ENCODE results near the gene EBI3. TPM values are rescaled to one million over a fixed set of nuclear protein-coding genes. Genes with fewer than 3 reads are reported as not detected.

The EBI3 gene
- total RNA-seq, 1 experiment from 2014 or later = 1.4 TPM

- peaks cover 14% of the 10 kb centered on the region for H3K27me3 Mint-ChIP-seq (ENCODE audit: low read depth)
- no peak overlapping the region for H3K9ac ChIP-seq (ENCODE audit: extremely low read depth, insufficient read length, low read length)
- no peaks in the 10 kb centered on the region for H3K9me3 ChIP-seq (ENCODE audit: control insufficient read depth, low read depth, low read length)
- H2AFZ ChIP-seq (ENCODE audit: low read length) = no peak overlapping the region
- no peak for DNase-seq
- no peak overlapping the region for H3K4me2 ChIP-seq (ENCODE audit: insufficient read depth, insufficient read length, low read length)
- H4K8ac ChIP-seq (replicated peaks; ENCODE audit: insufficient read length, low read depth, low read length) = no peak overlapping the region
- H3K27me3 ChIP-seq (ENCODE audit: insufficient read depth, low read length) = no peaks in the 10 kb centered on the region
- H4K91ac ChIP-seq (ENCODE audit: insufficient read length, low read depth, low read length) = no peak overlapping the region
- H3K23me2 ChIP-seq (ENCODE audit: insufficient read length, low read depth, low read length, poor library complexity, severe bottlenecking) = no peaks in the 10 kb centered on the region
- no peak overlapping the region for H2BK120ac ChIP-seq (ENCODE audit: low read depth, low read length, poor library complexity, severe bottlenecking)
- H4K5ac ChIP-seq (ENCODE audit: insufficient read length, low read depth, low read length) = no peak overlapping the region
- H3K27ac ChIP-seq (ENCODE audit: insufficient read length, low read depth, low read length) = no peak overlapping the region
- no peaks in the 10 kb centered on the region for H3K79me1 ChIP-seq (ENCODE audit: insufficient read depth, low read depth, low read length, poor library complexity, severe bottlenecking)
- peaks cover 0 to 8% of the 10 kb centered on the region in 2 experiments; a peak in 3 of 5 replicates for H3K9me3 Mint-ChIP-seq
- H3K4me1 Mint-ChIP-seq = 0 out of 4 replicates have a peak, but pooled peaks cover 0 to 4% of the 10 kb centered on the region in 2 experiments
- no peak overlapping the region for H3K14ac ChIP-seq (ENCODE audit: insufficient read depth, low read length)
- no peaks in the 10 kb centered on the region for H4K20me1 ChIP-seq (ENCODE audit: control insufficient read depth, insufficient read depth, insufficient read length)
- H3K23ac ChIP-seq (ENCODE audit: insufficient read length, low read depth, low read length) = no peak overlapping the region
- H2BK15ac ChIP-seq (ENCODE audit: low read depth, low read length) = no peak overlapping the region
- H2AK5ac ChIP-seq (ENCODE audit: insufficient read length, low read length) = no peak overlapping the region
- H3K4ac ChIP-seq (ENCODE audit: low read depth, low read length) = no peak overlapping the region
- H3K27ac Mint-ChIP-seq = no peak overlapping the region
- TF ChIP-seq CTCF (conservative IDR thresholded peaks at IDR 0.05) = no peak
- H3T11ph ChIP-seq (ENCODE audit: low read length) = no peak overlapping the region
- no peak overlapping the region for H3K18ac ChIP-seq (ENCODE audit: insufficient read length, low read depth, low read length)
- no peaks in the 10 kb centered on the region for H3K4me1 ChIP-seq (ENCODE audit: insufficient read depth, low read length)
- H2BK12ac ChIP-seq (ENCODE audit: insufficient read length, low read depth, low read length) = no peak overlapping the region
- WGBS (ENCODE audit: extremely low coverage, insufficient read length, low lambda C conversion rate) = no CpG with 5 or more reads among the region's 10 CpGs
- no peak overlapping the region for H3K56ac ChIP-seq (ENCODE audit: insufficient read length, low read depth, low read length)
- peaks cover 0 to 15% (median 10%) of the 10 kb centered on the region in 3 experiments; a peak in 4 of 7 replicates for H3K36me3 Mint-ChIP-seq (ENCODE audit: insufficient read depth in 1 of 3, low read depth in 3 of 3)
- no peaks in the 10 kb centered on the region for H3K79me2 ChIP-seq (ENCODE audit: insufficient read depth, low read length)
- H2BK5ac ChIP-seq (ENCODE audit: insufficient read length, low read length) = no peak overlapping the region
- no peak overlapping the region for H2BK20ac ChIP-seq (ENCODE audit: low read depth, low read length, poor library complexity, severe bottlenecking)
- no peak overlapping the region for H3K4me3 Mint-ChIP-seq
These were observed 13.5 kb upstream of the EBI3 start for GRCh38 chr19:4215807-4216206.
